HG03025 (cell line): ENCODE results near the gene TEDC1.
A peak's percentile ranks its signal among the peaks of the same experiment; 100 is the strongest.

ENCODE experiments used
- ATAC-seq: cut with Tn5 transposase; IDR thresholded peaks from one replicate; pipeline ENCODE4 v1.9.1; 2021; ENCODE audit warnings: mild to moderate bottlenecking, moderate library complexity; ENCODE audit not compliant: unreplicated experiment, low FRiP score

Gene TEDC1, protein sequence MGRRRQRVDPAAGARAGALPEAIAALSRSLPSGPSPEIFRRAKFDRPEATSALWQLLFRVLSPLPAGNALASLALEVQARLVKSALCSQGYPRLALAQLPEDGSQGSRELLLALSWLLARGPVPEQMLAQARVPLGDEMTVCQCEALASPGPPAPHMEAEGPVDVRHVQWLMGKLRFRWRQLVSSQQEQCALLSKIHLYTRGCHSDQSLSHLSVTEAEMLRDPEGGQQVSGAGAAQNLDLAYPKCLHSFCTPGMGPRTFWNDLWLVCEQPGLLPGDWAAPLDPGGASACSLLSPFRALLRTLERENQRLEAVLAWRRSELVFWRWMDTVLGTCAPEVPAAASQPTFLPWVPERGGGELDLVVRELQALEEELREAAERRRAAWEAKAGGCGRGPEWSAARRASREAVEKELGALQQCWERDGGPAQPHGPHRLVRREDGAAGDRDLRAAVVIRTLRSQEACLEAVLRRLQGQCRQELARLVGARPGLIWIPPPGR

GRCh38 chr14:105490572-105491365 lies at the start of gene TEDC1:
Gene TEDC1 (plus strand): TSS chr14:105491246. CDS start chr14:105491376, 130 bp downstream.
- peak; percentile 60 for ATAC-seq

- no peak for ATAC-seq
Observed at GRCh38 chr14:105442125-105442524, 48.9 kb upstream of the TEDC1 start.

DNA sequence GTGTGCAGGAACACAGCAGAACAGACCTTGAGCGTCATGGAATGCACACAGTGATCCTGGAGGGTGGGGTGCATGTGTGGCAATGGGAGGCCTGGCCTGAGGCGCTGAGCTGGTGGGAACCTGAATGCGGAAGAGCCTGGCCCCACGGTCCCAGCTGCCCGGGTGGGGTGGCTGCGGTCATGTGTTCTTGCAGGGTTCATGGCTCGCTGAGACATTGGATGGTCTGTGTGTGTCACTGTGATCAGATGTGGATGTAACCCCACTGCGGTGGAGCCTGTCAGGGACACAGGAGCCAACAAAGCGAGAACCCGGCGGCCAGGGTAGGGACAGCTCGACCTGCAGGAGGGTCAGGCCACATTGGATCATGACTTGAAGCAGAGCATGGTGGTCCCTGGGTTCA lies 48.2 kb upstream of the TEDC1 start:
- ATAC-seq, result no peak

- no peak for ATAC-seq
Observed at GRCh38 chr14:105444859-105445258, 46.2 kb upstream of the TEDC1 start.

- ATAC-seq, result no peak
Observed at GRCh38 chr14:105445290-105445689, 45.8 kb upstream of the TEDC1 start.

GRCh38 chr14:105445901-105446845 lies 44.9 kb upstream of the TEDC1 start:
- no peak for ATAC-seq

DNA sequence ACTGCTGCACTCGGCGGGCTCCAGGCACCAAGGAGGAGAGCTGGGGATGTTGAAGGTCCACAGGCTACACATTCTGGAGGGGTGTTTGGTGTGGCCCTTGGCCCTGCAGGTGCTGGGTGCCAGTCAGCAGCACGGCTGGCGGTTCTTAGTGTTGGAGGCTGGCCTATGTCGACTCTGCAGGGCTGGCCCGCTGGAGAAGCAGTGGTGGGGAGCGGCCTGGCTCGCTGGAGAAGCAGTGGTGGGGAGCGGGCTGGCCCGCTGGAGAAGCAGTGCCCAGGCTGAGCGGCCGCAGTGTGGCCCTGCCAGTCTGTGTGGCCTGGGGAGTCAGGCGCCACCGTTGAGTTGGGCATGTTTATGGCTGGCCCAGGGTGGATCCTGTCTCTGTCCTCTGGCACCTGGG lies 44.1 kb upstream of the TEDC1 start:
- ATAC-seq, result no peak

DNA sequence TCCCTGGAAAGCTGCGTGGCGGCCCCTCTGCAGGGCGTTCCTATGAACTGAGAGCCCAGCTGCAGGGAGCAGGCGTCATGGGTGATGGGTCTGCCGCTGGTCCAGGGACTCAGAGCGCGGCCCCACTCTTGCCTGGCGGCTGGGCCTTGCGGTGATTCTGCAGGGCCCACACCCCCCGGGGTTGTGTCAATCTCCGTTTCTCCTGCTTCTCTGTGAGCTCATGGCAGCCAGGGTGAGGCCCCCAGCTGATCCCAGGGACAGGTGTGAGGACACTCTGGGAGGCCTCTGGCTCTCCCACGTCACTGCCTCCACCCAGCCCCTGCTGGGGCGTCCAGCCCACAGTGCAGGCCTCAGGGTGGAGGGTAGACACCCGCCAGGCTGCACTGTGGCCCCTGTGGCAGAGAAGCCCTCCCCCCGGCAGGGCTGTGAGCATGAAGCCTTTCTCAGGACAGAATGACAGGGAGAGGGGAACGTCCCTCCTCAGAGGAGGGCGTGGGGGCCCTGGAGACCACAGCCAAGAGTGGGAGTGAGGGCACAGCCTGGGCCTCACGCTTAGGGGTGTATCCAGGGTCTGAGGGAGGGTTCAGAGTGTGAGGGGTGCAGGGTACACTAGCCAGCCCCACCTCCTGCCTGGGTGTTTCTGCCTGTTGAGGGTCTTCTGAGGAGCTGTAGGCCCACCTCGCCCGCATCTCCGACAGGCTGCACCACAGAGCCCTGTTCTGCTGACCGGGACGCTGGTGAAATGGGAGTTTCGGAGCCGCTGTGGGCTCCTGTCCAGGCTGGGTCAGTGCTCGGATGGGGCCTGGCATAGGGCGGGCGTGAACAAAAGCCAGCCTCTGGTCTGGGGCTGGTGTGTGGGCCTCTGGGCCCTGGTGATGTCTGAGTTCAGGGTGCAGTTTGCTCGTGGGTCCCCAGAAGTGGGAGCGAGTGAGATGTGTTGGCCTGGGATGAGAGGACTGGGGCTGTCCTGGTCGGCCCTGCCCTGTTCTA lies 43.1 kb upstream of the TEDC1 start:
- no peak for ATAC-seq

DNA sequence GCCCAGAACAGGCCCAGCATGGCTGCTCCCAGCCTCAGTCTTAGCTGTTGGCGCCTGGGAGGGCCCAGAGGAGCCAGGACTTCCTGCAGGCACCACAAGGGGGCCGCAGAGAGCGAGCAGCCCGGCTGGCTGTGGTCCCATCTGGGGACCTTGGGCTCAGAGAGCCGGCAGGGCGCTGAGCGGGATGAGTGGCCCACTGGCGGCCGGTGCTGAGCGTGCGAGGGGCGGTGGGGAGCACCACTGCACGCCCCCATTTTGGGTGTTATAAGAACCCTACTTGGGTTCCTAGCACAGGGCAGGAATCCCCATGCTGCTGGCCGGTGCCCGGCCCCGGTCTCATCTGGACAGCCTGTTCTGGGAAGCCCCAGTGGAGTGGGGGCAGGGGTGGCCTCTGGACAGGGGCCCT lies 42.3 kb upstream of the TEDC1 start:
- ATAC-seq, result no peak

- ATAC-seq, result no peak
Observed at GRCh38 chr14:105449276-105450122, 41.5 kb upstream of the TEDC1 start.

DNA sequence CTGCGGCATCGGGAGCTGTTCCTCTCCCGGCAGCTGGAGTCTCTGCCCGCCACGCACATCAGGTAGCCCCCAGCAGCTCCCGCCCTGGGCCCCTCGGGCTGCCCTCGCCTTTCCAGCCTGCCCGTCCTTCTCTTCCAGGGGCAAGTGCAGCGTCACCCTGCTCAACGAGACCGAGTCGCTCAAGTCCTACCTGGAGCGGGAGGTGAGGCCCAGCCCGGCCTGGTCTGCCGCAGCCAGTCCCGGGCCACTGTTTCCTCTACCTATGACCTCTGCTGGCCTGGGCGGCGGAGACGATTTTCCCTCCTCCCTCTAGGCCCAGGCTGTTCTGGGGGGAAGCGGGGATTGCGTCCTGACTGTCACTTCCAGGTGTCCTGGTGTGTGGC lies 40.9 kb upstream of the TEDC1 start:
- no peak for ATAC-seq

- no peak for ATAC-seq
Observed at GRCh38 chr14:105450864-105451720, 40.0 kb upstream of the TEDC1 start.

DNA sequence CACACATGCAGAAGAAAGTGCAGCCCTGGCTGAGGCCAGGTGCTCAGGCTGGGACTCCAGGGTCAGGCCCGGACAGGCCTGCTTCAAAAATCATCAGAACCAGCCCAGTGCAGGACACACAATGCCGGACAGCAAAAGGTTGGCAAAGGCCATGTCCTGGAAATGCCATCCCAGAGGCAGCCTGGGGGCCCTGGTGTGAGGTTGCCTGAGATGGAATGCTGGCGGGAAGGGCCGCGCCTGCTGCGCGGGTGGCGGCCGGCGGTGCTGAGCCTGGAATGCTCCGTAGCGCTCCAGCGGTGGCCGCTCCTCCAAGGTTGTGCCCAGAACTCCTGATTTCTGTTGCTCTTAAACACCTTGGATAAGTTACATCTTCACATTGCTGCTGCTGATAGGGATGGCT lies 38.1 kb upstream of the TEDC1 start:
- no peak for ATAC-seq

GRCh38 chr14:105453847-105454246 lies 37.2 kb upstream of the TEDC1 start:
- no peak for ATAC-seq

DNA sequence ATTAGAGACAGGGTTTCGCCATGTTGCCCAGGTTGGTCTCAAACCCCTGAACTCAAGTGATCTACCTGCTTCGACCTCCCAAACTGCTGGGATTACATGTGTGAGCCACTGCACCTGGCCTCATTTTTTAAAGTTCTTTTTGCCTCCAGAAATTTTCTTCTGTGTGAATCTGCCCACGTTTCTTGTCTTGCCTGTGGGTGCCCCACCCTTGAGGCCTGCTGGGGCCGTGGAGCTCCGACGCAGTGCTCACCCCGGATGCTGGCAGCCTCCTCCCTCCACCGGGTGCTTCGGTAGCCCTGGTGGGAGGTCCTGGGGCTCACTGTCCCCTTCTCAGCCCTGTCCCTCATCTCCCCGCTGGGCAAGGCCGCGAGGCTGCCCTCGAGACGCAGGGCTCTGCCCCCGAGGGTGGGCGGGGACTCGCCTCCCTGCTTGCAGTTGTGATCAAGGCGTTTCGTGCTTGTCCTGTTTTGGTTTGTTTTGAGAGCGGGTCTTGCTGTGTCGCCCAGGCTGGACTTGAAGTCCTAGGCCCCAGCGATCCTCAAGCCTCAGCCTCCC lies 35.9 kb upstream of the TEDC1 start:
- no peak for ATAC-seq

- no peak for ATAC-seq
Observed at GRCh38 chr14:105455766-105456660, 35.0 kb upstream of the TEDC1 start.
